ENCODE measurements around the gene TRPC4.

The TRPC4 gene
- total RNA-seq: 0 reads per million in 3 experiments

GRCh38 chr13:37869756-37870488, at the start of gene TRPC4:
TRPC4 (minus strand) TSS chr13:37869772; CDS start chr13:37783333, 86,439 bp downstream.
- no peak for DNase-seq

GRCh38 chr13:37918751-37919150, 49.2 kb upstream of the TRPC4 start:
- DNase-seq: no peak

GRCh38 chr13:37918116-37918714, 48.6 kb upstream of the TRPC4 start:
- no peak for DNase-seq

- DNase-seq: no peak
Measured at GRCh38 chr13:37914781-37915391, 45.3 kb upstream of the TRPC4 start.

GRCh38 chr13:37910790-37911189, 41.2 kb upstream of the TRPC4 start:
- DNase-seq: no peak

- no peak for DNase-seq
Measured at GRCh38 chr13:37906880-37907279, 37.3 kb upstream of the TRPC4 start.

- DNase-seq: no peak
Measured at GRCh38 chr13:37905736-37906135, 36.2 kb upstream of the TRPC4 start.

- DNase-seq: no peak
Measured at GRCh38 chr13:37899753-37900152, 30.2 kb upstream of the TRPC4 start.

GRCh38 chr13:37893321-37893720, 23.7 kb upstream of the TRPC4 start:
- no peak for DNase-seq

GRCh38 chr13:37889820-37890219, 20.2 kb upstream of the TRPC4 start:
- no peak for DNase-seq

- no peak for DNase-seq
Measured at GRCh38 chr13:37889102-37889501, 19.5 kb upstream of the TRPC4 start.

- no peak for DNase-seq
Measured at GRCh38 chr13:37886879-37887278, 17.3 kb upstream of the TRPC4 start.

GRCh38 chr13:37884674-37885073, 15.1 kb upstream of the TRPC4 start:
- no peak for DNase-seq

GRCh38 chr13:37884026-37884425, 14.5 kb upstream of the TRPC4 start:
- no peak for DNase-seq

- no peak for DNase-seq
Measured at GRCh38 chr13:37878921-37879320, 9.3 kb upstream of the TRPC4 start.

GRCh38 chr13:37878496-37878895, 8.9 kb upstream of the TRPC4 start:
- no peak for DNase-seq

GRCh38 chr13:37870895-37871550, 1.5 kb upstream of the TRPC4 start:
- no peak for DNase-seq

GRCh38 chr13:37870489-37870845, 895 bp upstream of the TRPC4 start:
- DNase-seq: no peak

- DNase-seq: no peak
Measured at GRCh38 chr13:37869506-37869755, 141 bp downstream of the TRPC4 start.

GRCh38 chr13:37868691-37869505, 674 bp downstream of the TRPC4 start:
- DNase-seq: no peak

- DNase-seq: no peak
Measured at GRCh38 chr13:37863708-37864107, 5.9 kb downstream of the TRPC4 start.

- DNase-seq: no peak
Measured at GRCh38 chr13:37835392-37835791, 34.2 kb downstream of the TRPC4 start.

- DNase-seq: no peak
Measured at GRCh38 chr13:37833411-37833810, 36.2 kb downstream of the TRPC4 start.

All from central memory CD4-positive, alpha-beta T cell (primary cell).